HEK293 (cell line): ENCODE data around the gene SSTR5.

Source experiments
- CTCF ChIA-PET: fragments of 350-600 bp; formaldehyde crosslinking; extraction: SDS; loops from one replicate; lab custom pipeline; 2021; ENCODE audit warnings: antibody characterized with exemption; lab: Yijun Ruan, JAX
- POLR2A ChIA-PET: fragments of 300-600 bp; formaldehyde crosslinking; extraction: SDS; loops from one replicate; lab custom pipeline; 2020; ENCODE audit warnings: antibody characterized with exemption, inconsistent platforms; lab: Yijun Ruan, JAX
- H3K27ac ChIP-seq: fragments of 200-500 bp; sonication (Bioruptor generic); 2 replicates; pipeline ENCODE4 v1.5.1; 2014; ENCODE audit warnings: low read depth, low read length, control low read depth, inconsistent platforms; ENCODE audit errors: extremely low read depth
- H3K36me3 ChIP-seq, 2 experiments: fragments of 200-500 bp in 1 of 2; sonication (Bioruptor generic) in 1 of 2; 1 replicate in 1 of 2; 2 replicates in 1 of 2; pipeline ENCODE4 v1.5.1; 2014 to 2017; ENCODE audit warnings: inconsistent platforms in 2 of 2, low read length in 2 of 2; ENCODE audit not compliant: control insufficient read depth in 2 of 2, insufficient read depth in 1 of 2
- H3K4me1 ChIP-seq: fragments of 200-500 bp; sonication (Bioruptor generic); 2 replicates; pipeline ENCODE4 v1.5.1; 2014; ENCODE audit warnings: mild to moderate bottlenecking, low read length, inconsistent platforms; ENCODE audit not compliant: control insufficient read depth, insufficient read depth
- H3K4me3 ChIP-seq: 2 replicates; pipeline ENCODE4 v1.5.1; 2011; ENCODE audit warnings: low read depth, mild to moderate bottlenecking, control low read depth, low read length, moderate library complexity
- H3K9me3 ChIP-seq: fragments of 200-500 bp; sonication (Bioruptor generic); 2 replicates; pipeline ENCODE4 v1.5.1; 2014; ENCODE audit warnings: low read depth, low read length, inconsistent platforms; ENCODE audit not compliant: control insufficient read depth, insufficient read depth
- EGR2 ChIP-seq: fragments of 450-650 bp; formaldehyde crosslinking; IDR thresholded peaks from 2 replicates; pipeline ENCODE4 v1.5.1; 2016; ENCODE audit warnings: low read depth, missing biosample characterization, missing genetic modification characterization
- GLIS1 ChIP-seq: fragments of 450-650 bp; formaldehyde crosslinking; IDR thresholded peaks from 2 replicates; pipeline ENCODE4 v1.5.1; 2016; ENCODE audit warnings: missing biosample characterization, missing genetic modification characterization
- IKZF3 ChIP-seq: fragments of 450-650 bp; IDR thresholded peaks from 2 replicates; pipeline ENCODE4 v1.5.0; 2018; ENCODE audit warnings: missing biosample characterization, mild to moderate bottlenecking, missing genetic modification characterization, moderate library complexity
- KLF1 ChIP-seq: fragments of 450-650 bp; formaldehyde crosslinking; IDR thresholded peaks from 2 replicates; pipeline ENCODE4 v1.5.1; 2016; ENCODE audit warnings: missing biosample characterization, missing genetic modification characterization
- MYNN ChIP-seq: fragments of 450-650 bp; formaldehyde crosslinking; IDR thresholded peaks from 2 replicates; pipeline ENCODE4 v1.5.1; 2016; ENCODE audit warnings: missing biosample characterization, missing genetic modification characterization, borderline replicate concordance
- SCRT2 ChIP-seq: fragments of 450-650 bp; formaldehyde crosslinking; IDR thresholded peaks from 2 replicates; pipeline ENCODE4 v1.5.1; 2016; ENCODE audit warnings: missing biosample characterization, missing genetic modification characterization
- WT1 ChIP-seq: fragments of 450-650 bp; formaldehyde crosslinking; IDR thresholded peaks from 2 replicates; pipeline ENCODE4 v1.5.1; 2016; ENCODE audit warnings: missing biosample characterization, missing genetic modification characterization
- YY2 ChIP-seq: fragments of 450-650 bp; formaldehyde crosslinking; IDR thresholded peaks from 2 replicates; pipeline ENCODE4 v1.5.1; 2016; ENCODE audit warnings: missing biosample characterization, missing genetic modification characterization
- ZBTB1 ChIP-seq: fragments of 450-650 bp; formaldehyde crosslinking; IDR thresholded peaks from 2 replicates; pipeline ENCODE4 v1.5.1; 2016; ENCODE audit warnings: missing biosample characterization, missing genetic modification characterization
- ZBTB20 ChIP-seq: fragments of 450-650 bp; formaldehyde crosslinking; IDR thresholded peaks from 2 replicates; pipeline ENCODE4 v1.5.1; 2016; ENCODE audit warnings: missing biosample characterization, missing genetic modification characterization
- ZFHX2 ChIP-seq: fragments of 450-650 bp; formaldehyde crosslinking; conservative IDR thresholded peaks from 2 replicates; pipeline ENCODE4 v1.5.1; 2016; ENCODE audit warnings: missing biosample characterization, missing genetic modification characterization
- ZIC2 ChIP-seq: fragments of 450-650 bp; formaldehyde crosslinking; IDR thresholded peaks from 2 replicates; pipeline ENCODE4 v1.5.1; 2016; ENCODE audit warnings: missing biosample characterization, missing genetic modification characterization
- ZNF112 ChIP-seq: fragments of 450-650 bp; formaldehyde crosslinking; IDR thresholded peaks from 2 replicates; pipeline ENCODE4 v1.5.0; 2017; ENCODE audit warnings: missing biosample characterization, missing genetic modification characterization
- ZNF140 ChIP-seq: fragments of 450-650 bp; formaldehyde crosslinking; IDR thresholded peaks from 2 replicates; pipeline ENCODE4 v1.5.1; 2016; ENCODE audit warnings: missing biosample characterization, missing genetic modification characterization
- ZNF311 ChIP-seq: fragments of 450-650 bp; formaldehyde crosslinking; IDR thresholded peaks from 2 replicates; pipeline ENCODE4 v1.5.1; 2017; ENCODE audit warnings: missing biosample characterization, missing genetic modification characterization, borderline replicate concordance
- ZNF514 ChIP-seq: fragments of 450-650 bp; formaldehyde crosslinking; IDR thresholded peaks from 2 replicates; pipeline ENCODE4 v1.5.1; 2016; ENCODE audit warnings: missing biosample characterization, missing genetic modification characterization
- ZNF548 ChIP-seq: fragments of 450-650 bp; formaldehyde crosslinking; IDR thresholded peaks from 2 replicates; pipeline ENCODE4 v1.5.1; 2016; ENCODE audit warnings: missing biosample characterization, missing genetic modification characterization
- ZNF600 ChIP-seq: fragments of 450-650 bp; formaldehyde crosslinking; IDR thresholded peaks from 2 replicates; pipeline ENCODE4 v1.5.1; 2016; ENCODE audit warnings: missing biosample characterization, missing genetic modification characterization
- ZNF785 ChIP-seq: fragments of 450-650 bp; formaldehyde crosslinking; IDR thresholded peaks from 2 replicates; pipeline ENCODE4 v1.5.1; 2016; ENCODE audit warnings: missing biosample characterization, missing genetic modification characterization
- ZNF792 ChIP-seq: fragments of 450-650 bp; formaldehyde crosslinking; IDR thresholded peaks from 2 replicates; pipeline ENCODE4 v1.5.1; 2016; ENCODE audit warnings: missing biosample characterization, missing genetic modification characterization
- TF ChIP-seq, protein P1 (sequence below): fragments of 450-650 bp; formaldehyde crosslinking; IDR thresholded peaks from 2 replicates; pipeline ENCODE4 v1.5.1; 2016; ENCODE audit warnings: missing biosample characterization, missing genetic modification characterization
- TF ChIP-seq, protein P2 (sequence below): fragments of 450-650 bp; IDR thresholded peaks from 2 replicates; pipeline ENCODE4 v1.5.1; 2018; ENCODE audit warnings: missing biosample characterization, missing genetic modification characterization
- TF ChIP-seq, protein P3 (sequence below): fragments of 450-650 bp; formaldehyde crosslinking; IDR thresholded peaks from 2 replicates; pipeline ENCODE4 v1.5.1; 2016; ENCODE audit warnings: missing biosample characterization, missing genetic modification characterization
- TF ChIP-seq, protein P4 (sequence below): fragments of 450-650 bp; formaldehyde crosslinking; IDR thresholded peaks from 2 replicates; pipeline ENCODE4 v1.5.1; 2016; ENCODE audit warnings: missing biosample characterization, missing genetic modification characterization
- TF ChIP-seq, protein P5 (sequence below): fragments of 450-650 bp; formaldehyde crosslinking; IDR thresholded peaks from 2 replicates; pipeline ENCODE4 v1.5.1; 2016; ENCODE audit warnings: missing biosample characterization, missing genetic modification characterization

Gene SSTR5

DNA sequence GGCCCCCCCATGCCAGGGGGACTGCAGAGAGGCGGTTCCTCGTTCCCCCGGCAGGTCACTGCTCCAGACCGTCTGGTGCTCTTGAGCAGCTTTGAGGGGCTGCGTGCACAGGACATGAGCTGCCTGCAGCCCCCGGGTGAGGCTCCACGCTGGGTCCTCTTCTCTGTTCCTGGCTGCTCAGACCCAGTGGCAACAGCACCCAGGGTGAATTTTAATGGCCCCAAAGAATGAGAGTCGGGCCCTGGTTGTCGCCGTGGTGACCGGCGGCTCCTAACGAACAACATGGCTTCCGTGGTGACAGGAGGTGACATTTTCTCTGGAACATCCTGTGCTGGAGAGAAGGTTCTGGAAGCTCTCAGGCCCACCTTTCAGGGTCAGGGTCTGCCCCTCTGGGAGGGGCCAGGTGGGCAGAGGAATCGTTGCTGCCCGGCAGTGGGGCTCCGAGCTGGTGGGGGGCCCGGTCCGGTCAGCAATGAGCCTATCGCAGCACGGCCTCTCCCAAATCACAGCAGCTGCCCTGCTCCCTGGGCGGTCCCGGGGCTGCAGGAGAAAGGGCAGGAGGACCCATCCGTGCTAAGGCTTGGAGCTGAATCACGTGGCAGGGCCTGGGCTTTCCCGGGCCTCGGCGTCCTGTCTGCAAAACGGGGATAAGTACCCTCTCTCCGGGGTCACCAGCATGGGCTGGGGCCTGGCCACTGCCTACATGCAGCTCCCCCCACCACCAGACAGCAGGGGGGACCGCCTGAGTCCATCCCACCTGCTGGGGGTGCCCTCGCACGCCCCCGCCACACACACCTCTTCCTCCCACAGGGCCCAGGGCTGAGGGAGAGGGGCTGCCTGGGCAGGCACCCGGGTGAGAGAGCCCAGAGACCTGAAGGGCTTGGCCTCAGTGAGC, 26.9 kb downstream of the SSTR5 start:
- Histone ChIP-seq H3K4me3 (no peak overlapping the region), H3K4me1 (no peaks in the 10 kb centered on the region; the same call in 1 of the 2 replicates), H3K36me3 (no peaks in the 10 kb centered on the region), H3K9me3 (no peaks in the 10 kb centered on the region), H3K27ac (no peak overlapping the region)
- ChIA-PET POLR2A (interaction anchor here (0.7 kb wide), 1 partner anchor 397 kb away, joined by 8 read pairs; no protein-coding TSS in a partner anchor), CTCF (interaction anchor here (0.8 to 1.9 kb wide), 5 partner anchors 38 to 387 kb away, joined by 3 to 9 read pairs (median 4); no protein-coding TSS in a partner anchor)
- TF ChIP-seq ZNF140 (tag by site-specific recombination) (no peak), IKZF3 (tag by site-specific recombination) (peak; percentile 38; the same call in 1 of the 2 replicates), EGR2 (peak; percentile 49), ZIC2 (tag by site-specific recombination) (peak; percentile 54), MYNN (tag by site-specific recombination) (0 out of 2 replicates have a peak, but pooled peaks have one; percentile 36), ZBTB20 (tag by site-specific recombination) (peak; percentile 42; the same call in 1 of the 2 replicates), ZFHX2 (tag by site-specific recombination) (peak; percentile 80), ZBTB1 (tag by site-specific recombination) (no peak), ZNF600 (peak; percentile 15; the same call in 1 of the 2 replicates)
- TF ChIP-seq, protein P1, sequence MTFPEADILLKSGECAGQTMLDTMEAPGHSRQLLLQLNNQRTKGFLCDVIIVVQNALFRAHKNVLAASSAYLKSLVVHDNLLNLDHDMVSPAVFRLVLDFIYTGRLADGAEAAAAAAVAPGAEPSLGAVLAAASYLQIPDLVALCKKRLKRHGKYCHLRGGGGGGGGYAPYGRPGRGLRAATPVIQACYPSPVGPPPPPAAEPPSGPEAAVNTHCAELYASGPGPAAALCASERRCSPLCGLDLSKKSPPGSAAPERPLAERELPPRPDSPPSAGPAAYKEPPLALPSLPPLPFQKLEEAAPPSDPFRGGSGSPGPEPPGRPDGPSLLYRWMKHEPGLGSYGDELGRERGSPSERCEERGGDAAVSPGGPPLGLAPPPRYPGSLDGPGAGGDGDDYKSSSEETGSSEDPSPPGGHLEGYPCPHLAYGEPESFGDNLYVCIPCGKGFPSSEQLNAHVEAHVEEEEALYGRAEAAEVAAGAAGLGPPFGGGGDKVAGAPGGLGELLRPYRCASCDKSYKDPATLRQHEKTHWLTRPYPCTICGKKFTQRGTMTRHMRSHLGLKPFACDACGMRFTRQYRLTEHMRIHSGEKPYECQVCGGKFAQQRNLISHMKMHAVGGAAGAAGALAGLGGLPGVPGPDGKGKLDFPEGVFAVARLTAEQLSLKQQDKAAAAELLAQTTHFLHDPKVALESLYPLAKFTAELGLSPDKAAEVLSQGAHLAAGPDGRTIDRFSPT, result peak; percentile 57; the same call in 1 of the 2 replicates

DNA sequence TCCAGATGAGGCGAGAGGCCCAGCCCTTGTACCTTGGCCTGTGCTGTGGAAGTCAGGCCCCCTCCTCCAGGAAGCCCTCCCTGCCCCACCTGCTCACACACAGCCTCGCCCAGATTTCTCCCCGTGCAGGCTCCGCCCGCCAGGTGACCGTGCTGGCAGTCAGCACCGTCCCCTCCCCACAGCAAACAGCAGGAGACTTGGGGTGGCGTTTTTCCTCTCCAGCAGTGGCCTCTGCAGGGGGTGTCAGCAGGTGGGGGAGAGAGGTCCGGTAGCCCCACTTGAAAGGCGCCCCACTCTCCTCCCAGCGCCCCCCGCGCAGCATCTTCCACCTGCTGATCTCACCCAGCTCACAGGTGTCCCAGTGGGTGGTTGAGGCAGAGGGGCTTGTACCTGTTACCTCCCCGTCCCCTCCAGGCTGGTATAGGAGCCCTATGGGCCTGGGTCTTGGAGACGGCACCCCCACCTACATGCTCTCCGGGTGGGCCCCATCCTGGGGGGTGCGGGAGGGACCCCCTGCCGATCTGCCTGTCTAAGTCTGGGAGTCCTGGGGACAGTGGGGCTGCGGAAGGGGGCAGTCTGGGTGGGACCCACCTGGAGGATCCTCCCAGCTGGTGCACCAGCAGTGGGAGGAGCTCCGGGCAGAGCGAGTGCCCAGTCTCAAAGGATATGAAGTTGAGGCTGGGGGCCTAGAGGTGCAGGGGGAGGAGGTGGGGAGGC, 27.7 kb downstream of the SSTR5 start:
- ChIA-PET POLR2A (interaction anchor here (0.5 kb wide), 1 partner anchor 1218 kb away, joined by 3 read pairs; no protein-coding TSS in a partner anchor), CTCF (interaction anchor here (0.6 to 1.9 kb wide), 5 partner anchors 37 to 45 kb away, joined by 3 to 9 read pairs (median 4); no protein-coding TSS in a partner anchor)
- TF ChIP-seq, protein P2, sequence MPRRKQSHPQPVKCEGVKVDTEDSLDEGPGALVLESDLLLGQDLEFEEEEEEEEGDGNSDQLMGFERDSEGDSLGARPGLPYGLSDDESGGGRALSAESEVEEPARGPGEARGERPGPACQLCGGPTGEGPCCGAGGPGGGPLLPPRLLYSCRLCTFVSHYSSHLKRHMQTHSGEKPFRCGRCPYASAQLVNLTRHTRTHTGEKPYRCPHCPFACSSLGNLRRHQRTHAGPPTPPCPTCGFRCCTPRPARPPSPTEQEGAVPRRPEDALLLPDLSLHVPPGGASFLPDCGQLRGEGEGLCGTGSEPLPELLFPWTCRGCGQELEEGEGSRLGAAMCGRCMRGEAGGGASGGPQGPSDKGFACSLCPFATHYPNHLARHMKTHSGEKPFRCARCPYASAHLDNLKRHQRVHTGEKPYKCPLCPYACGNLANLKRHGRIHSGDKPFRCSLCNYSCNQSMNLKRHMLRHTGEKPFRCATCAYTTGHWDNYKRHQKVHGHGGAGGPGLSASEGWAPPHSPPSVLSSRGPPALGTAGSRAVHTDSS (tag by site-specific recombination), result no peak
- TF ChIP-seq ZNF548 (no peak), WT1 (tag by site-specific recombination) (no peak), ZNF514 (tag by site-specific recombination) (no peak), YY2 (no peak), ZNF785 (tag by site-specific recombination) (no peak), ZNF112 (no peak), ZIC2 (tag by site-specific recombination) (peak; percentile 69; the same call in 1 of the 2 replicates), ZNF311 (tag by site-specific recombination) (no peak), SCRT2 (tag by site-specific recombination) (peak; percentile 71; the same call in 1 of the 2 replicates), KLF1 (tag by site-specific recombination) (peak; percentile 97), ZNF792 (tag by site-specific recombination) (no peak), GLIS1 (tag by site-specific recombination) (peak; percentile 99)
- TF ChIP-seq, protein P3, sequence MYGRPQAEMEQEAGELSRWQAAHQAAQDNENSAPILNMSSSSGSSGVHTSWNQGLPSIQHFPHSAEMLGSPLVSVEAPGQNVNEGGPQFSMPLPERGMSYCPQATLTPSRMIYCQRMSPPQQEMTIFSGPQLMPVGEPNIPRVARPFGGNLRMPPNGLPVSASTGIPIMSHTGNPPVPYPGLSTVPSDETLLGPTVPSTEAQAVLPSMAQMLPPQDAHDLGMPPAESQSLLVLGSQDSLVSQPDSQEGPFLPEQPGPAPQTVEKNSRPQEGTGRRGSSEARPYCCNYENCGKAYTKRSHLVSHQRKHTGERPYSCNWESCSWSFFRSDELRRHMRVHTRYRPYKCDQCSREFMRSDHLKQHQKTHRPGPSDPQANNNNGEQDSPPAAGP (tag by site-specific recombination), result peak; percentile 63
- TF ChIP-seq, protein P4, sequence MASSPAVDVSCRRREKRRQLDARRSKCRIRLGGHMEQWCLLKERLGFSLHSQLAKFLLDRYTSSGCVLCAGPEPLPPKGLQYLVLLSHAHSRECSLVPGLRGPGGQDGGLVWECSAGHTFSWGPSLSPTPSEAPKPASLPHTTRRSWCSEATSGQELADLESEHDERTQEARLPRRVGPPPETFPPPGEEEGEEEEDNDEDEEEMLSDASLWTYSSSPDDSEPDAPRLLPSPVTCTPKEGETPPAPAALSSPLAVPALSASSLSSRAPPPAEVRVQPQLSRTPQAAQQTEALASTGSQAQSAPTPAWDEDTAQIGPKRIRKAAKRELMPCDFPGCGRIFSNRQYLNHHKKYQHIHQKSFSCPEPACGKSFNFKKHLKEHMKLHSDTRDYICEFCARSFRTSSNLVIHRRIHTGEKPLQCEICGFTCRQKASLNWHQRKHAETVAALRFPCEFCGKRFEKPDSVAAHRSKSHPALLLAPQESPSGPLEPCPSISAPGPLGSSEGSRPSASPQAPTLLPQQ (tag by site-specific recombination), result peak; percentile 74
- TF ChIP-seq, protein P5, sequence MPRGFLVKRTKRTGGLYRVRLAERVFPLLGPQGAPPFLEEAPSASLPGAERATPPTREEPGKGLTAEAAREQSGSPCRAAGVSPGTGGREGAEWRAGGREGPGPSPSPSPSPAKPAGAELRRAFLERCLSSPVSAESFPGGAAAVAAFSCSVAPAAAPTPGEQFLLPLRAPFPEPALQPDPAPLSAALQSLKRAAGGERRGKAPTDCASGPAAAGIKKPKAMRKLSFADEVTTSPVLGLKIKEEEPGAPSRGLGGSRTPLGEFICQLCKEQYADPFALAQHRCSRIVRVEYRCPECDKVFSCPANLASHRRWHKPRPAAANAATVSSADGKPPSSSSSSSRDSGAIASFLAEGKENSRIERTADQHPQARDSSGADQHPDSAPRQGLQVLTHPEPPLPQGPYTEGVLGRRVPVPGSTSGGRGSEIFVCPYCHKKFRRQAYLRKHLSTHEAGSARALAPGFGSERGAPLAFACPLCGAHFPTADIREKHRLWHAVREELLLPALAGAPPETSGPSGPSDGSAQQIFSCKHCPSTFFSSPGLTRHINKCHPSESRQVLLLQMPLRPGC (tag by site-specific recombination), result no peak

More for the DNA sequence above, 27.7 kb downstream of the SSTR5 start:
- no peaks in the 10 kb centered on the region for H3K9me3 ChIP-seq
- no peak overlapping the region for H3K27ac ChIP-seq
- no peaks in the 10 kb centered on the region for H3K36me3 ChIP-seq
- H3K4me3 ChIP-seq, result no peak overlapping the region
- no peaks in the 10 kb centered on the region; the same call in 1 of the 2 replicates for H3K4me1 ChIP-seq
